NCI-H226 (cell line): ENCODE results near the gene GRIN1.

ENCODE experiments used
- DNase-seq: peaks from one replicate; pipeline ENCODE4 v3.0.0-alpha.2; 2015

Gene GRIN1

DNA sequence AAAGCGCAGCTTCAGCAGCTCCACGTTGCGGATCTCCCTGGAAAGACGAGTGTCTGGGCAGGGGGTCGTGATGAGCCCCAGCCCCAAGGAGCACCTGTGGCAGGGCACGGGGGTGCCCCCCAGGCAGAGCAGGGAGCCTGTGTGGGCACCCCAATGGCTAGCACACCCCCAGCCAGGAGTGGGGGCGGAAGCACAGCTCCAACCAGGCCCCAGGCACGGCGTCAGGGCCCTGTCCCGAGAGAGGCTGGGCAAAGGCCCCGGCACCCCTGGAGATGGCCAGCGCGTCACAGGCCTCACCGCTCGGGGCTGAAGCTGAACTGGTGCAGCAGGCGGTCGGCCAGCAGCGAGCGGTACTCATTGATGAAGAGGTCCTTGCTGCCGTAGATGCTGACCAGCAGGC lies 41.5 kb downstream of the GRIN1 start:
- DNase-seq, result no peak

DNA sequence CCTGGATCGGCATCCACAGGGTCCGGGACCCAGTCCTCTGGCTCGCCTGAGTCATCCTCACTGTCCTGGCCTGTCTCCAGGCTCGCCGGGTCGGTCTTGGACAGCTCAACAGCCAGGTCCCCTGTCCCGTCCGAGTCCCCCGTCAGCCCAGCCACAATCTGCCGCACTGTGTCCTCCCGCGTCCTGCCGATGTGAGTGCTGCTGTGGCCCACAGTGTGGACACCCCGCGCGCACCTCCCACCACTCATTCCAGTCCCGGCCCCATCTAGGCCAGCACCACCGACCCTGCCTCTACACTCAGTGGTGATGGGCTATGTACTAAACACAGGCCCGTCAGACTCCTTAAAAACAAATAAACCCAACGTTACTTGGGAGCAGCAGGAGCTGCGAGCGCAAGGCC lies 42.7 kb downstream of the GRIN1 start:
- DNase-seq, result no peak

DNA sequence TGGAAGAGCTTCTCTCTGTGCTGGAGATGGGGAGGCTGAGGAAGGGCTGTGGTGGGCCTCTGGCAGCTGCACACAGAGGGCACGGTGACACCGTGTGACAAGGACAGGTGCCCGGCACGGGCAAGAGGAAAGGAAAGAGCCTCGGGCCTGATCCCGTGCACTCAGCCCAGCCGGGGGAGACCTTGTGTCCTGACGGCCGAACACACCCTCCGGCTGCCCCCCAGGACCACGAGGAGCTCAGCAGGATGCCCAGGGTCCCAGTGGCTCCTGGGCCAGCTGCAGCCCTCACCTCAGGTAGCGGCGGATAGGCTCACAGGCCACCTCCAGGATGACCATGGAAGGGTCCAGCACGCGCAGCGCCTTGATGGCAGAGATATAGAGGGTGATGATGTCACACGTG lies 43.9 kb downstream of the GRIN1 start:
- no peak for DNase-seq

DNA sequence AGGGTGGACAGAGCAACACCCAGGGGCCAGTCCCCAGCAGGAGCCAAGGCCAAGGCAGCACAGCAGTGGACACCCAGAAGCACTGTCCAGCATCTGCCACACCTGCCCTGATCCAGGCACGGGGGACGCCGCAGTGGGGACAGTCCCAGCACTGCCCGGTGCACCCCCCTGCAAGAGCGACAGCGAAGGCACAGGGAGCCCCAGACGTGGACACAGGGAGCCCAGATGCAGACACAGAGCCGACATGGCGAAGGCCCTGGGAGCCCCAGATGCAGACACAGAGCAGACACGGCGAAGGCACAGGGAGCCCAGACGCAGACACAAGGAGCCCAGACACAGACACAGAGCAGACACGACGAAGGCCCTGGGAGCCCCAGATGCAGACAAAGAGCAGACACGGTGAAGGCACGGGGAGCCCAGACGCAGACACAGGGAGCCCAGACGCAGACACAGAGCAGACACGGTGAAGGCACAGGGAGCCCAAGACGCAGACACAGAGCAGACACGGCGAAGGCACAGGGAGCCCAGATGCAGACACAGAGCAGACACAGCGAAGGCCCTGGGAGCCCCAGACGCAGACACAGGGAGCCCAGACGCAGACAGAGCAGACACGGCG lies 45.1 kb downstream of the GRIN1 start:
- no peak for DNase-seq

DNA sequence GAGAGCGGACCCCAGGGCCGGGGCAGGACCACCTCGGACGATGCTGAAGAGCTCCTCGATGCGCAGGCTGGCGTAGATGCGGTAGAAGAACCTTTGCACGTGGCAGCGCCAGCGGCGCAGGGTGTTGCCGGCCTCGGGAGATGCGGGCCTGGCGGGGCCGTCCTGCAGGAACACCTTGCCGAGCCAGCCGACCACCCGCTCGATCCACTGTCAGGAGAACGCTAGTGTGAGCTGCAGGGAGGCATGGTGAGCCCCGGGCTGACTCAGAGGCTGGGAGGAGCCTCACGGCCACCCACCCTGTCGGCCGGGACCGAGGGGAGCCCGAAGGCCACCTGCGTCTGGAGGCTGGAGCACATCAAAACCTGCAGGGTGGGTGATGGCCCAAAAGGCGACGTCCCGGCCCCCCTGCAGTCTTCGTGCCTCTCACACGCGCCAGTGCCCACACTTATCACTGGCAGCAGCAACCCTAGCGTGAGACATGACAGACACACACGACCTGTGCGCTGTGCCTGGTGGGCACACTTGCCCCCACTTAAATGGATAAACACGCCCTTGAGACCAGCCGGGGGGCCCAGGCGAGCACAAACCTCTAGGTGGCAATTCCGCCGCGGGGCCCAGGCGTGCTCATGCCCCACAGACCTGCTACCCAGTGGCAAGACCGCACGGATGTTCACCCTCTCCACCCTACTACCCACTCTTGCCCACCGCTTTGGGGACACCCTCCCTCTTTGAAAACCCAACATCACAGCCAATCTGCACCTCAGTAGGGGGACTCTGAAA lies 46.1 kb downstream of the GRIN1 start:
- DNase-seq, result no peak

DNA sequence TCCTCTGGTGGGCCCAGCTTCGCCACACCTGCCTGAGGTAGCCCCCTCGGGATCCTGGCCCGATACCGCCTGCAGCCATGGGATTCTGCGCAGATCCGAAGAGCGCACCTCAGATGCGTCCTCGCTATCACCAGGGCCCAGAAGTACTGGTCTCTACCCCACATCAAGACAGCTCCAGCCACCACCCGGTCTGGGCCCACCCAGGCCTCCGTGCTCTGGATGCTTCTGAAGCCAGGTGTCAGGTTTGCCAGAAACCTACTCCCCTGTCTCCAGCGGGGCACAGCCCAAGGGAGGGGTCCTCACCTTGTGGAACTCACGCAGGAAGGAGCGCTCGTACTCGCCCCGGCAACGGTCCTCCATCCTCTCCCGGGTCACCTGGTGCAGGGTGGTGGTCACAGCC lies 47.0 kb downstream of the GRIN1 start:
- no peak for DNase-seq

DNA sequence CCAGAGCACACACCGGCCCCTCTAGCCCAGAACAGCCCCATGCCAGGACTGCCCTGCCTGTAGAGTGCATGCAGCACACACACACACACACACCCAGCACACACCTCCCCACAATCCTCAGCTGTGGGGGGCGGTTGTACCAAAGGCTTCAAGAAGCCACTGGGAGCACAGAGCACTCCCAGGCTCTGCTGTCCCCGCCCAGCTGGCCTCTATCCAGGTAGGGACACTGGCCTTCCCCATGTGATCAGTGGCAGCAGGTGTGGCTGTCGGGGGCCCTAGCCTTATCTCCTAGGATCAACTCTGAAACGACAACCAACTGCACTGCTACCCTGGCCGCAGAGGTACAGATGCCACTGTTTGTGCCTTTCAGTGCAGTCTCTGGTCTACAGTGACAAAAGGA lies 47.4 kb downstream of the GRIN1 start:
- no peak for DNase-seq

DNA sequence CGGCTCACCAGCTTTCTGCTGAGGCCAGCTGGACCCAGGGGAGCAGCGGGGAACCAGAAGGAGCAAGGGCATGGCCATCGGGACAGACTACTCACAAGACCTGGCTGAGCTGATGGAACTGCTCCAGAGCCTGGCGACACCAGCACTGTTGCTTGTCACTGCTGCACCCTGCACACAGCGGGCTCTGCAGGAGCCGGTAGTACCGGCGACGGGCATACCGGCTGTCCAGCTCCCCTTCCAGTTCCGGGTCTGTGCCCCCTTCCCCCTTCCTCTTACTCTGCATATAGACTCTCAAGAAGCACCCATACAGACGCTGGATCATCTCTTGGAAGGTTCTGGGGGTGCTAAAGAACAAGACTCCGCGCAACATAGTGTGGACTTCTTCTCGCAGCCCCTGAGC lies 48.4 kb downstream of the GRIN1 start:
- DNase-seq, result no peak

DNA sequence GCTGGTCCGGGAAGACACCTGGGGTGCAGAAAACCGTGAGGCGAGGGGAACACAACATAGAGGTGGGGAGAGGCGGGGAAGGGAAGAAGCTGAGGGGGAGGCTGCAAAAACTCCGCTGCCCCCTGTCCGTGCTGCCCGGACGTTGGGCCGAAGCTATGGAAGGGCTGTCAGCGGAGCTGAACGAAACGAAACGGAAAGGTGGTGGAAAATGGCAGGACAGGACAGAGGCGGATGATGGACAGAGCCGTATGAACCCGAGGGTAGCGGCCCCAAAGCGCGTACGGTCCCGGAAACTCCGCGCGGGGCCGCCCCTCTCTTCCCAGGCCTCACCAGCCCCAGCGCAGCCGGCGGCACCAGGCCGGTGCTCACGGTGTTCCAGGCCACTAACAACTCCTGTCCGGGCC lies 49.1 kb downstream of the GRIN1 start:
- DNase-seq, result no peak

DNA sequence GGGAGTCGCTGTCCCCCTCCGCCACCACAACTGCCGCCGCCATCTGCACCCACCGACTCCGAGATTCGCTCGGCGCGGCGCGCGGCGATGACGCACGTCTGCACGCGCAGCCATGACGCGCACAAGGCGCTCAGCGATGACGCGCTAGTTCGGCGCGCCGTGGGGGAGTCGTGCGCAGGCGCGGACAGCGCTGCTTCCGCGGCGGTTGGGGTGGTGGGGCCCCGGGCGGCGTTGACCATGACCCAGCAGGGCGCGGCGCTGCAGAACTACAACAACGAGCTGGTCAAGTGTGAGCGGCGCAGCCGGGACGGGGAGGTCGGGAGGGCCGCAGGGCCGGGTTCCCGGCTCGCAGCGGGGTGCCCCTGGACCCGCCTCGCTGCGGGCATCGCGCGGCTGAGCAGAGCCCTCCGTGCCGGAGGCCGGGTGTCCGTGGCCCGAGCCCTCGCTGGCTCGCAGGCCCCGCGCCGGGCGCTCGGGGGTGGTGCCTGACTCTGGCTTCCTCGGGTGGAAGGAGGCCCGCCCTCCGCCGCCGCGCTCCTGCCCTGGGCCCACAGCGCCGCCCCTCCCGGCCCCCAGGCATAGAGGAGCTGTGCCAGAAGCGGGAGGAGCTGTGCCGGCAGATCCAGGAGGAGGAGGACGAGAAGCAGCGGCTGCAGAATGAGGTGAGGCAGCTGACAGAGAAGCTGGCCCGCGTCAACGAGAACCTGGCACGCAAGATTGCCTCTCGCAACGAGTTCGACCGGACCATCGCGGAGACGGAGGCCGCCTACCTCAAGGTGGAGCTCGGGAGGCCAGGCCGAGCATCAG lies 49.7 kb downstream of the GRIN1 start, which contains the start of the genes ANAPC2 and SSNA1:
TSS of gene ANAPC2 (minus strand) at position 71 of the 807 bp plus-strand sequence. CDS start at position 43, 28 bp downstream.
TSS of gene SSNA1 (plus strand) at position 187 of the 807 bp plus-strand sequence. CDS start at position 238, 51 bp downstream.
- peak; percentile 91 for DNase-seq

DNA sequence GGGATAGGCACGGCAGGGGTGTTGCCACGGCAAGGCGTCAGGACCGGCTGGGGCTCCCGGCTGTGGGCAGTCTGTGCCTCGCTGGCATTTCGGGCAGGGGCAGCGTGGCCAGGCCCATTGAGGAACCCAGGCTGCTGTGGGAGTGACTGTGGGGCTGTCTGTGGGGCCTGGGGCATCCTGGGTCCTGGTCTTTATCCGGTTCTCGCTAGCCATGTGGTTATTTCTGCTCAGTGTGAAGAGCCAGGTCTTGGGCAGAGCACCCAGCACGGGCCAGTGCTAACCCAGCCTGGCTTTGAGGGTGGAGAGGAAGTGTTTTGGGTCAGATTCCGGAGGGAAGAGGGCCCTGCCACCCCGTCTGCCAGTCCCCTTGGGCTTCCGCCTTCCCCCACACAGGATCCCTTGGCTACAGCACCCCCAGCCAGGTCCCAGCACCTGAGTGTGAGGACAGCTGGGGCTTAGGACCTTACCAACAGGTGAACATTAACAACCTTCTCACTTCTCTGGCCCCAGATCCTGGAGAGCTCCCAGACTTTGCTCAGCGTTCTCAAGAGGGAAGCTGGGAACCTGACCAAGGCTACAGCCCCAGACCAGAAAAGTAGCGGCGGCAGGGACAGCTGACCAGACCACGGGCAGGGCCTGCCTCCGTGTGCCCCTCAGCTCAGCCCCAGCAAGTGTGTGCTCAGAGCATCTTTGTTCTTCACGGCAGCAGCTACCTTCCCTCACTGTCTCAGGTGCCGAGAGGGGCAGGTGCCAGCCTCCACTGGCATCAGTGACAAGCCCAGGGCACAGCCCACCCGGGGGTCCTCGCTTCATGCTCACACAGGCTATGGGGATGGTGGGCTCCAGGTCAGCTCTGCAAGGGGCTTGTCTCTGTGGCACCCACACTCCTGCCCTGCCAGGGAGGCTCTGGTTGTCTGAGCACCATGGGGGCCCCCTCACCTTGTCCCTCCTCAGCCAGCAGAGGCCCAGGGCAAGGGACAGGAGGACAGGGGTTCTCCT lies 50.6 kb downstream of the GRIN1 start:
- DNase-seq, result no peak

DNA sequence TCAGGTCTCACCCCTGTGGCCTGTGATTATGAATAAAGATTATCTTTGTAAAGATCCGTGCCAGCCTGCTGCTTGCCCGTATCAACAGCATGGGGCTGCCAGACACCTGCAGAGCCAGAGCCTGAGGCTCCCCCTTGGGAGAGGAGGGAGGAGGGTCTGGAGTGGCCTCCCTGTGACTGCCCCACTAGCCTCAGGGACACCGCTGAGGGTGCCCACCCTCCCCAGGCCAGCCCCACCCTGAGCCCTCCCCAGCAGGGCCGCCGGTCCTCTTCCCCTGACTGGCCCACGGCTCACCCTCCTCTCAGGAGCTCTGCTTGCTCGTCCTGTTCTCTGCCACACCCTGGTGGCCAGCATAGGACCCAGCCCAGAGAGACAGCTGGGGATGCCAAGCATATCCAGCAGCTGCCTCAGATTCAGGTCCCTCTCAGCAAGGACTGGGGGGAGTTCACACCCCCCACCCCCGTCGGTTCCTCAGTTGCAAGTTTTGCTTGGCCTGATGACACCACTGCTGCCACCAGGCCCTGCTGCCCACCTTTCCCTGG lies 51.4 kb downstream of the GRIN1 start:
- no peak for DNase-seq

DNA sequence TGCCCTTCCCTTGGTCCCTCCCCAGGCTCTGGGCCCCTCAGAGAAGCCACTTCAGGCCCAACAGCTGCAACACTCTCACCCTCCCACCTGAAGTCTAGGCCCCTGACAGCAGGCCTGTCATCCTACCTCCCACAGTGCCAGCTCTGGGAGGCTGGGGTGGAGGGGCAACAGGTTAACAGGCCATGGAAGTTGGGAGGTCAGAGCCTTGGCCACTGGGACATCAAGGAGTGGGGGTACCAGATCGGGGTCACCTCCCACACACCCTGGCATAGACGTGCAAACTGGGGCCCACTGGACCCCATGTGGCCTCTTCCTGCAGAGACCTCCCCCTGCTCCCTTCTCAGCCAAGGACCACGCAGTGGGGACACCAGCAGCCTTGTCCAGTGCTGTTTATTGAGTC lies 52.3 kb downstream of the GRIN1 start:
- no peak for DNase-seq

DNA sequence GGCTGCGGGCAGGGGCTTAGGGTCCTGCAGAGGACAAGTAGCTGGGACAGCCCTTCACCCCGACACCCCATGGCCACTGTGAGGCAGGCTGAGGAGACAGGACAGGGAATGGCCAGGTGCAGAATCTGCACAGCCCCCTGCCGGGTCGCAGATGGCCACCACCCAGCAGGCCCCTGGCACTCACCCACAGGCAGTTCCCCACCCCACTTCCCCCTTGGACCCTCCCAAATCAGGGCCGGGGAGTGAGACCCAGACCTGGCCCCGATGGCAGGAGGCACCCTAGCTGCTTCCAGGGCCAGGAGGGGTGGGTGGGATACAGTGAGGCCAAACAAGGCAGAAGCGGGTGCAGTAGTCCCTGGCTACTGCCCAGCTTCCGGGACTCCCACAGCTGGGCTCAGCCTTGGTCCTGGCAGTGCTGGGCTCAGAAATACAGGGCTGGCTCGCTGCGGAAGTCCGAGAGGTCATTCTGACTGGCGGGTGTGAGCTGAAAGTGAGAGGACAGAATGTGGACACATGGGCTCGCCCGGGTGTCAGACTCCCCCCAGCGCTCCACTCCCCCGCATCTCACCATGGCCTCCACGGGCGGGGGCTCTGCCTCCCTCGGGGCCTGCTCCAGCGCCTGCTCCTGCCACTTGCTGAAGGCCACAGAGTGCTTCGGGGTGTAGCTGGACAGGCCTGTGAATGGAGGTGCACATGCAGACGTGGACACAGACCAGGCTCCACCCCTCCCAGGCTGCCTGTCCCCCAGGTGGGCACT lies 52.9 kb downstream of the GRIN1 start:
- no peak for DNase-seq

DNA sequence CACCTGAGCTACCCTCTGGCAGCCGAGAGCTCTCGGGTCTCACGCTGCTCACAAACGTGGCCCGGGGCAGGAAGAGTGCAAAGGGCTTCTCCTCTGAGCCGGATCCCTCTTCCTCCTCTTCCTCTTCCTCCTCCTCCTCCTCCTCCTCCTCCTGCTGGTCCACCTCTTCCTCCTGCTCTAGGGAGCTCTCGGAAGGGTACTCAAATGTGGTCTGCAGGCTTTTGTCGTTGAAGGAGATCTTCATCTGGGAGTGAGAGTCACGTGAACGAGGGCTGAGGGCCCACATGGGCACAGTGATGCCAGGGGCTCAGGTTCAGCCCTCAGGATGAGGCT lies 53.5 kb downstream of the GRIN1 start:
- DNase-seq, result no peak

DNA sequence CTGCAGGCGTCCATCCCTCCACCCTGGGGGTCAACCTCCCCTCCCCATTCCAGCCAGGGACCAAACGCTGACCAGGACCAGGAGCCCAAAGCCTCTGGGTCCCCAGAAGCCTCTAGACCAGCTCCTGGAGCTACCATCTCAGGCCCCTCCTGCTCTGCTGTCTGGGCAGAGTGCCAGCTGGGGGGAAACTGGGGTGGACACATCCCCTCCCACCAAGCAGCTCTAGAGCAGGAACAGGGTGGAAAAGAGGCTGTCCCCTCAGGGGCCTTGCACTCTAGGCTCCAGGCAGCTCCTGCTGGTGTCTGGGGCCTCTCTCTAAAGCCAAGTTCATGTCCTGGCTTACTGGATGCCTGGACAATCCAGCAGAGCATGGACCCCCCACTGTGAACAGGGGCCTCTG lies 53.9 kb downstream of the GRIN1 start:
- no peak for DNase-seq

DNA sequence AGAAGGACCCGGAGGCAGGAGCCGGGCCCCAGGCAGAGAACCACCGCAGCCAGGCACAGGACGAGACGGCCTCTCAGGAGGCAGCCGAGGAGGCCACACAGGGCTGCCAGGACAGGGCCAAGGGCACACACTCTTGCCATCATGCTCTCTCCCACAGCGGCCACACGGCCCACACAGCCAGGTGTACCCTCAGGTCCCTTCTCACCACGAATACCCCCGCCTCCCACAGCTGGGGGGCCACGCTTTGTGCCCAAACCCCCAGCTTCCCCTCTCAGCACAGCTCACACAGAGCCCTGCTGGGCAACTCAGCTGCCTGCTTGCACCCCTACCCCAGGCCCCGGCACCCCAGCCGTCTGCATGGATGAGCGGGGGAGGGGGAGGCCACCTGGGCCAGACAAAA lies 54.8 kb downstream of the GRIN1 start:
- no peak for DNase-seq

DNA sequence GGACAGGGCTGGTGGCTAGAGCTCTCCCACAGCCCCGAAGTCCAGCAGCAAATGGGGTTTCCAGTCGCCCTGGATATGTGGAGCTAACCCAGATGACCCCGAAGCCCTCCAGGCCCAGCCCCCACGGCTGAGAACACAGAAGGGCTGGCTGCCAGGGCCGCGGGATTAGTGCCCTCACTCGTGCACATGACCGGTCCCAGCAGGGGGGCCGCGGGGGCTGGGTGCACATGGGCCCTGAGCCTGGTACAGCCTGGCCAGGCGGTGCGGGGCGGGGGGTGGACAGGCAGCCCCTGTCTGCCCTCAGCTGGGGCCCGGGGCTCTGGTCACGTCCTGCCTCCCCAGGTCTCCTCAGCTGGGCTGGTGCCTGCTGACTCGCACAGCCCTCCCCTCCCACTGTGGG lies 55.4 kb downstream of the GRIN1 start:
- no peak for DNase-seq

DNA sequence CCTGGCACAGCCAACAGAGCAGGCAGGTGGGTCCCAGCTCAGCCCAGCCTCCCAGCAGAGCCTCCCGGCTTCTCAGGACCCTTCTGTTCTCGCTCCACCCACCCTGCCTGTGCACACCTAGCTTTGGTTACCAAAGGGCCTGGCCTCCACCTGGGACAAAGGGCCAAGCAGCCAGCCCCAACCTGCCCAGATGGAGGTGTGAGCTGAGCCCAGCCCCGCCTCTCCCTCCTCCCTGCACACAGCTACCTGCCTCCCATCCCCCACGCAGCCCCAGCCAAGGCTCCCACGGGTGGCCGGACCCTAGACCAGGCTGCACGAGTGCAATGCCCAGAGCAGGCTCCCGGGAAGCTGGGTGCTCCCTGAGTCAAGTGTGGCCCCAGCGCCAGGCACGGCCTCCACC lies 56.0 kb downstream of the GRIN1 start:
- DNase-seq, result no peak

DNA sequence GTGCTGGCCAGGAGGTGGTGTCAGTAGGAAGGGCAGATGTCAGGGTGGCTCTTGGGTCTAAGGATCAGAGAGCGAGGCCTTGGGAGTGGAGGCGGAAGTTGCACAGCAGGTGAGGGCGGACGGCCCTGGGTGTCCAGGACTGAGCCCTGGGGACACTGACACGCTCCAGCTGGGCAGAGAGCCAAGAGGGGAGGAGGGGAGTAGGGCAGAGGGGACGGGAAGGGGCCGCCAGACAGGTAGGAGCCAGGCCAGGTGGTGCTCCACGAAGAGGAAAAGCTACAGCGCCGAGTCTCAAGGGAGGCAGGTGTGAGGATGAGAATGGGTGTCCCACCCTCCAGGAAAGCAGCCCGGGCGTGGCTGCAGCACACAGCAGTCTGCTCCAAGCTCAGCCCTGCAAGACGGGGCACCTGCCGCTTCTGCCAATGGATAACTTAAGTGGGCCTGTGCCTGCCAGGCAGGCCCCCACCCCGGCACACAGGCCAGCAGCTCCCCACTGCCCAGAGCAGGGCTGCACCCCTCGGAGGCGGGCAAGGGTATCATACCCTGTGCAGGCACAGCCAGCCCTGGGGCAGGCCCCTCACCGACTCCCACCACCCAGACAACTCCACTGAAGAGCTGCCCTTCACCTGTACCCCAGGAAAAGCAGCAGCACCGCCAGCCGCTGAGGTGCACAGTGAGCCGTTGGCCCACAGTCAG lies 56.7 kb downstream of the GRIN1 start:
- DNase-seq, result no peak
